HEK293T (cell line): ENCODE measurements around the gene RIOK1.

ENCODE experiments used
- ARNT ChIP-seq: fragments of 450-650 bp; IDR thresholded peaks from 2 replicates; pipeline ENCODE4 v1.6.1; 2017; ENCODE audit warnings: mild to moderate bottlenecking
- BHLHE40 ChIP-seq: fragments of 450-650 bp; IDR thresholded peaks from 2 replicates; pipeline ENCODE4 v1.6.1; 2016; ENCODE audit warnings: mild to moderate bottlenecking, moderate library complexity, borderline replicate concordance
- CTBP1 ChIP-seq: fragments of 450-650 bp; IDR thresholded peaks from 2 replicates; pipeline ENCODE4 v1.6.1; 2016; ENCODE audit warnings: borderline replicate concordance
- ELF4 ChIP-seq: fragments of 450-650 bp; IDR thresholded peaks from 2 replicates; pipeline ENCODE4 v1.6.1; 2017; ENCODE audit warnings: antibody characterized with exemption
- FOXA1 ChIP-seq: fragments of 450-650 bp; IDR thresholded peaks from 2 replicates; pipeline ENCODE4 v1.6.1; 2016; ENCODE audit warnings: mild to moderate bottlenecking
- FOXK2 ChIP-seq: fragments of 450-650 bp; IDR thresholded peaks from 2 replicates; pipeline ENCODE4 v1.6.1; 2016; ENCODE audit warnings: mild to moderate bottlenecking
- FOXM1 ChIP-seq: fragments of 450-650 bp; IDR thresholded peaks from 2 replicates; pipeline ENCODE4 v1.6.1; 2017; ENCODE audit warnings: mild to moderate bottlenecking, borderline replicate concordance
- HDGF ChIP-seq: fragments of 450-650 bp; IDR thresholded peaks from 2 replicates; pipeline ENCODE4 v1.6.1; 2017; ENCODE audit warnings: antibody characterized with exemption, borderline replicate concordance
- L3MBTL2 ChIP-seq: fragments of 450-650 bp; conservative IDR thresholded peaks from 2 replicates; pipeline ENCODE4 v1.6.1; 2016; ENCODE audit warnings: mild to moderate bottlenecking
- PKNOX1 ChIP-seq: fragments of 450-650 bp; IDR thresholded peaks from 2 replicates; pipeline ENCODE4 v1.6.1; 2016
- SP1 ChIP-seq: fragments of 450-650 bp; IDR thresholded peaks from 2 replicates; pipeline ENCODE4 v1.6.1; 2017
- SUZ12 ChIP-seq: fragments of 450-650 bp; IDR thresholded peaks from 2 replicates; pipeline ENCODE4 v1.6.1; 2016; ENCODE audit warnings: mild to moderate bottlenecking
- TARDBP ChIP-seq: fragments of 450-650 bp; IDR thresholded peaks from 2 replicates; pipeline ENCODE4 v1.6.1; 2016
- ZNF384 ChIP-seq: fragments of 450-650 bp; IDR thresholded peaks from 2 replicates; pipeline ENCODE4 v1.6.1; 2016

GRCh38 chr6:7389451-7390225, at the start of gene RIOK1, which contains the start of gene CAGE1:
- TF ChIP-seq HDGF (no peak), L3MBTL2 (peak; percentile 97), ELF4 (peak; percentile 88), FOXA1 (no peak), ARNT (no peak), SUZ12 (no peak), FOXM1 (no peak), TARDBP (peak; percentile 57; the same call in 1 of the 2 replicates), BHLHE40 (no peak), SP1 (no peak), FOXK2 (no peak), ZNF384 (no peak), CTBP1 (no peak), PKNOX1 (peak; percentile 32; the same call in 1 of the 2 replicates)
